Neural progenitor cell (in vitro differentiated cells): ENCODE data around the gene HTR2B. TPM values are rescaled to one million over a fixed set of nuclear protein-coding genes. Genes with fewer than 3 reads are reported as not detected.

Experiments
- DNase-seq: peaks from one replicate; pipeline ENCODE4 v3.0.0-alpha.2; 2016; ENCODE audit warnings: low spot score
- H2AFZ ChIP-seq: fragments of 200-600 bp; sonication (generic); replicated peaks from 2 replicates; pipeline ENCODE4 v1.6.1; 2016; ENCODE audit warnings: antibody characterized with exemption
- H3F3A ChIP-seq: fragments of 200-600 bp; sonication (generic); 2 replicates; pipeline ENCODE4 v1.6.1; 2016; ENCODE audit warnings: antibody characterized with exemption, low read depth
- H3K27ac ChIP-seq: fragments of 200-600 bp; sonication (generic); 2 replicates; pipeline ENCODE4 v1.5.1; 2016; ENCODE audit warnings: mild to moderate bottlenecking
- H3K27me3 ChIP-seq: fragments of 200-600 bp; sonication (generic); 2 replicates; pipeline ENCODE4 v1.6.1; 2016; ENCODE audit warnings: mild to moderate bottlenecking, moderate library complexity
- H3K36me3 ChIP-seq: fragments of 200-600 bp; sonication (generic); 2 replicates; pipeline ENCODE4 v1.5.1; 2016
- H3K4me1 ChIP-seq: fragments of 200-600 bp; sonication (generic); 2 replicates; pipeline ENCODE4 v1.6.1; 2016; ENCODE audit warnings: mixed run types
- H3K4me2 ChIP-seq: fragments of 200-600 bp; sonication (generic); 2 replicates; pipeline ENCODE4 v1.6.1; 2016
- H3K4me3 ChIP-seq: fragments of 200-600 bp; sonication (generic); 2 replicates; pipeline ENCODE4 v1.5.1; 2016
- H3K79me2 ChIP-seq: fragments of 200-600 bp; sonication (generic); 2 replicates; pipeline ENCODE4 v1.6.1; 2016; ENCODE audit warnings: low read depth
- H3K9ac ChIP-seq: fragments of 200-600 bp; sonication (generic); 2 replicates; pipeline ENCODE4 v1.6.1; 2016
- H3K9me3 ChIP-seq: fragments of 200-600 bp; sonication (generic); 2 replicates; pipeline ENCODE4 v1.5.1; 2016; ENCODE audit warnings: low read depth
- H4K20me1 ChIP-seq: fragments of 200-600 bp; sonication (generic); 2 replicates; pipeline ENCODE4 v1.6.1; 2016; ENCODE audit warnings: low read depth
- H3K27ac Mint-ChIP-seq: 3 replicates; pipeline ENCODE4 v1.8.0; 2021; ENCODE audit warnings: mixed read lengths
- H3K27me3 Mint-ChIP-seq: 2 replicates; pipeline ENCODE4 v1.8.0; 2022; ENCODE audit warnings: low read depth, mild to moderate bottlenecking, inconsistent platforms, moderate library complexity, mixed read lengths; ENCODE audit not compliant: insufficient read depth
- H3K36me3 Mint-ChIP-seq: 3 replicates; pipeline ENCODE4 v1.8.0; 2021; ENCODE audit warnings: mixed read lengths
- H3K4me1 Mint-ChIP-seq: 3 replicates; pipeline ENCODE4 v1.8.0; 2021; ENCODE audit warnings: mixed read lengths
- H3K4me3 Mint-ChIP-seq: 3 replicates; pipeline ENCODE4 v1.8.0; 2021; ENCODE audit warnings: mild to moderate bottlenecking, moderate library complexity, mixed read lengths
- H3K9me3 Mint-ChIP-seq: 3 replicates; pipeline ENCODE4 v1.8.0; 2020; ENCODE audit warnings: mixed read lengths
- EZH2 ChIP-seq: fragments of 200-600 bp; sonication (generic); IDR thresholded peaks from 2 replicates; pipeline ENCODE4 v1.6.1; 2017; ENCODE audit warnings: antibody characterized with exemption, mild to moderate bottlenecking, moderate library complexity
- EZH2phosphoT487 ChIP-seq: fragments of 200-600 bp; sonication (generic); IDR thresholded peaks from 2 replicates; pipeline ENCODE4 v1.6.1; 2017; ENCODE audit warnings: antibody characterized with exemption
- total RNA-seq: library from RNA; depleted of rRNA; stranded (reverse); fragments of >200 nt; gene quantifications from 2 replicates; pipeline ENCODE4 v1.2.3, GENCODE V29; 2015; ENCODE audit warnings: low replicate concordance
- TF ChIP-seq, protein P1 (sequence below): fragments of 200-600 bp; sonication (generic); IDR thresholded peaks from 2 replicates; pipeline ENCODE4 v1.5.1; 2017; ENCODE audit warnings: antibody characterized with exemption, mild to moderate bottlenecking

Gene HTR2B
- total RNA-seq, 1 donor from 2014 or later = not detected

DNA sequence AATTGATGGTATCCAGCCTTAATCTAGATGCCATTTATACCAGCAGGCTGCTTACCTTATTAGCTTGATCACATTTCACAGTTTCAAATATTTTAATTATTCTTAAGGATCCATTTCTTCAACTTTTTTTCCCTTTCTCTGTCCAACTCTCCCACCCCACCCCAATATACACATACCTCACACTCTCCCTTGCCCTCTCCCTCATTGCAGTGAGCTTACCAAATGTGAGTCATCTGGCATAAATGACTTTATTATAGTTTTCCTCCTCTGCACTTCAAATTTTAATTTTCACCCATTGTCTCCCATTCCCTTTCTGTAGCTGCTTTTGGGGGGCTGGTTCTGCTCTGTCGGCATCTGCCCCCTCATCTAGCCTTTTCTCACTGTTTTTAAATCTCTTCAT is 12.9 kb downstream of the HTR2B start:
- Mint-ChIP-seq H3K4me1 (no peaks in the 10 kb centered on the region), H3K27me3 (no peaks in the 10 kb centered on the region), H3K4me3 (no peak overlapping the region), H3K36me3 (peaks cover 19% of the 10 kb centered on the region), H3K27ac (no peak overlapping the region), H3K9me3 (no peaks in the 10 kb centered on the region)
- peaks cover 8% of the 10 kb centered on the region for H3K4me1 ChIP-seq
- H4K20me1 ChIP-seq = peaks cover 7% of the 10 kb centered on the region
- DNase-seq = no peak
- H3K9me3 ChIP-seq = no peaks in the 10 kb centered on the region
- H3F3A ChIP-seq = peaks cover 7% of the 10 kb centered on the region
- H3K4me3 ChIP-seq = no peak overlapping the region
- H2AFZ ChIP-seq = no peak overlapping the region
- H3K36me3 ChIP-seq = no peaks in the 10 kb centered on the region
- no peak overlapping the region for H3K9ac ChIP-seq
- no peak overlapping the region for H3K4me2 ChIP-seq
- no peak overlapping the region for H3K27ac ChIP-seq
- H3K79me2 ChIP-seq = no peaks in the 10 kb centered on the region
- no peak for TF ChIP-seq EZH2phosphoT487
- H3K27me3 ChIP-seq = no peaks in the 10 kb centered on the region

DNA sequence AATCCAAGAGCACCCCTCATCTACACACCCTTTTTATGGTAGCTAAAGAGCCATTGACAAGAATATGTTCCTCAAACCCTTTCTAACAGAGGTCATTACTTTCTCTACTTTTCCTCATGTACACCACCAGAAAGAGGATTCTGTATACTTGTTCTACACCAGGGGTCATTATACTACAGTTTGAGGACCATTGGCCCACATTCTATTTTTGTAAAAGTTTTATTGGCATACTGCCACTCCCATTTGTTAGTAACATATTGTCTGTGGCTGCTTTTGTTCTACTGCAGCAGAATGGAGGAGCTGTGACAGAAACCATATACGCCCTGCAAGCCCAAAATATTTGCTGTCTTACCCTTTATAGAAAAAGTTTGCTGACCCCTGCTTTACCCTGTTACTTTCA is 14.3 kb downstream of the HTR2B start:
- Histone ChIP-seq H2AFZ (no peak overlapping the region), H3K79me2 (no peaks in the 10 kb centered on the region), H4K20me1 (peaks cover 3% of the 10 kb centered on the region), H3K4me2 (no peak overlapping the region), H3K4me3 (no peak overlapping the region), H3K27ac (no peak overlapping the region), H3K27me3 (no peaks in the 10 kb centered on the region), H3K9ac (no peak overlapping the region), H3K4me1 (peaks cover 3% of the 10 kb centered on the region), H3K36me3 (no peaks in the 10 kb centered on the region), H3F3A (peaks cover under 1% of the 10 kb centered on the region), H3K9me3 (no peaks in the 10 kb centered on the region)
- no peaks in the 10 kb centered on the region for H3K9me3 Mint-ChIP-seq
- H3K4me1 Mint-ChIP-seq = no peaks in the 10 kb centered on the region
- no peak overlapping the region for H3K4me3 Mint-ChIP-seq
- no peak overlapping the region for H3K27ac Mint-ChIP-seq
- no peak for DNase-seq
- TF ChIP-seq EZH2phosphoT487 = no peak
- TF ChIP-seq, protein P1, sequence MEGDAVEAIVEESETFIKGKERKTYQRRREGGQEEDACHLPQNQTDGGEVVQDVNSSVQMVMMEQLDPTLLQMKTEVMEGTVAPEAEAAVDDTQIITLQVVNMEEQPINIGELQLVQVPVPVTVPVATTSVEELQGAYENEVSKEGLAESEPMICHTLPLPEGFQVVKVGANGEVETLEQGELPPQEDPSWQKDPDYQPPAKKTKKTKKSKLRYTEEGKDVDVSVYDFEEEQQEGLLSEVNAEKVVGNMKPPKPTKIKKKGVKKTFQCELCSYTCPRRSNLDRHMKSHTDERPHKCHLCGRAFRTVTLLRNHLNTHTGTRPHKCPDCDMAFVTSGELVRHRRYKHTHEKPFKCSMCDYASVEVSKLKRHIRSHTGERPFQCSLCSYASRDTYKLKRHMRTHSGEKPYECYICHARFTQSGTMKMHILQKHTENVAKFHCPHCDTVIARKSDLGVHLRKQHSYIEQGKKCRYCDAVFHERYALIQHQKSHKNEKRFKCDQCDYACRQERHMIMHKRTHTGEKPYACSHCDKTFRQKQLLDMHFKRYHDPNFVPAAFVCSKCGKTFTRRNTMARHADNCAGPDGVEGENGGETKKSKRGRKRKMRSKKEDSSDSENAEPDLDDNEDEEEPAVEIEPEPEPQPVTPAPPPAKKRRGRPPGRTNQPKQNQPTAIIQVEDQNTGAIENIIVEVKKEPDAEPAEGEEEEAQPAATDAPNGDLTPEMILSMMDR = no peak
- no peak for TF ChIP-seq EZH2
- H3K36me3 Mint-ChIP-seq = peaks cover 19% of the 10 kb centered on the region
- no peaks in the 10 kb centered on the region for H3K27me3 Mint-ChIP-seq

DNA sequence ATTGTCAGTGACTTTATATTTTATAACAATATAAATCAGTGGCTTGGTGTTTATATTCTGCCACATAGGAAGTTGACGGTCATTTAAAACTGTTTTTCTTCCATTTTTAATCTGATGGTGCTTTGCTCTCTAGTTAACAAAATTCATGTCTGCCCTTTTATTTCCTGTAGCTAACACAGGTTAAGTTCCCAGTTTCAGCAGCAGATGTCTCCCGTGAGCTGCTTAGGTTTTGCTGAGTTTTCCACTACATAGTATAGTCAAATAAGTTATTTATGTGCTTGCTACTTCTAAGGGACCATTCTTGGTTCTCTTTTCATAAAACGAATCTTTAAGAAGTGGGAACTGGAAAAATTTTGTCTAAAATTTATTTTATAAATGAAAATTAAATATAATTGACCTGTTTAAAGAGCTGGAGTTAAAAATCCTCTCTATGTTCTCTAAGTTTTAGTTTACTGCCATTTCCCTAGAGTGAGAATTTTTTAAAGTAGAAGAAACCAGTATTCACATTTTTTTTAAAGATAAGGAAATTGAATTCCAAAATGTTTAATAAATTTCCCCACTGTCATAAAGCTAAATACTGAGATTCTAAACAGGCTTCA is 20.6 kb downstream of the HTR2B start:
- Mint-ChIP-seq H3K4me1 (no peaks in the 10 kb centered on the region), H3K27me3 (no peaks in the 10 kb centered on the region), H3K9me3 (no peaks in the 10 kb centered on the region), H3K27ac (no peak overlapping the region), H3K36me3 (peaks cover 17% of the 10 kb centered on the region), H3K4me3 (no peak overlapping the region)
- peak; percentile 61 for DNase-seq
- no peak overlapping the region for H3K4me2 ChIP-seq
- H3K36me3 ChIP-seq = no peaks in the 10 kb centered on the region
- H2AFZ ChIP-seq = no peak overlapping the region
- no peaks in the 10 kb centered on the region for H3K4me1 ChIP-seq
- H3K27ac ChIP-seq = no peak overlapping the region
- H3K4me3 ChIP-seq = no peak overlapping the region
- H3K79me2 ChIP-seq = no peaks in the 10 kb centered on the region
- H4K20me1 ChIP-seq = peaks cover 3% of the 10 kb centered on the region
- no peak overlapping the region for H3K9ac ChIP-seq
- TF ChIP-seq EZH2 = no peak
- TF ChIP-seq, protein P1 = peak; percentile 81
- peaks cover 10% of the 10 kb centered on the region for H3F3A ChIP-seq
- H3K27me3 ChIP-seq = no peaks in the 10 kb centered on the region
- H3K9me3 ChIP-seq = no peaks in the 10 kb centered on the region

DNA sequence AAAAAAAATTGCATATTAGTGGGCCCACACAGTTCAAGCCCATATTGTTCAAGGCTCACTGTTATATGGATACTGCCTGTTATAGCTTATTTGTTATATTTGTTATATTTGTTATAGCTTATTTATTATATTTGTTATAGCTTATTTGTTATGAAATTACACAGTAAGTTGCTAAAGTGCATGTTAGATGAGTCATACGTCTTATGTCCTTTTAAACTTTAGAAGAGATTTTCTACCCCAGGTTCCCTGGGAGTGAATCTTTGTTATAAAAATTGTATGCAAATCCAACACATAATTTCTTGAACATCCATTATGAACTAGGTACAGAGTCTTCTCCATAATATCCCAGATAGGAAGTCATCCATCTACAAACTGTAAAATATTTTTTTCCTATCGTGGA is 22.1 kb downstream of the HTR2B start:
- Histone ChIP-seq H3K4me2 (no peak overlapping the region), H3K9ac (no peak overlapping the region), H3K9me3 (no peaks in the 10 kb centered on the region), H3K4me3 (no peak overlapping the region), H2AFZ (no peak overlapping the region), H3K27me3 (no peaks in the 10 kb centered on the region), H3K36me3 (no peaks in the 10 kb centered on the region), H3K4me1 (no peaks in the 10 kb centered on the region), H3F3A (peaks cover 10% of the 10 kb centered on the region), H4K20me1 (peaks cover 2% of the 10 kb centered on the region), H3K79me2 (no peaks in the 10 kb centered on the region), H3K27ac (no peak overlapping the region)
- peaks cover 3% of the 10 kb centered on the region for H3K9me3 Mint-ChIP-seq
- no peak for DNase-seq
- H3K4me1 Mint-ChIP-seq = no peaks in the 10 kb centered on the region
- no peak overlapping the region for H3K4me3 Mint-ChIP-seq
- TF ChIP-seq, protein P1 = no peak
- no peak overlapping the region for H3K27ac Mint-ChIP-seq
- H3K27me3 Mint-ChIP-seq = no peaks in the 10 kb centered on the region
- peaks cover 16% of the 10 kb centered on the region for H3K36me3 Mint-ChIP-seq
